H9 (cell line): ENCODE results near the gene CAPZA2. TPM values are rescaled to one million over a fixed set of nuclear protein-coding genes. Genes with fewer than 3 reads are reported as not detected.

ENCODE experiments used
- total RNA-seq: library from RNA; stranded (reverse); gene quantifications from 2 replicates; pipeline ENCODE4 v1.2.1, GENCODE V29; 2021

The CAPZA2 gene
- total RNA-seq, 1 experiment from 2014 or later = 131 TPM

Other genes with a start within 250 kb of the CAPZA2 start
- 5.0 and 5.5 TPM in 2 replicates for gene MET, start 190.4 kb upstream of the CAPZA2 start, total RNA-seq
- 10.9 and 12.9 TPM in 2 replicates for gene ST7, start 90.9 kb downstream of the CAPZA2 start, total RNA-seq